Neural progenitor cell (in vitro differentiated cells): ENCODE measurements around the gene RNASEH2C. TPM values are rescaled to one million over a fixed set of nuclear protein-coding genes. Genes with fewer than 3 reads are reported as not detected.

Source experiments
- DNase-seq: peaks from one replicate; pipeline ENCODE4 v3.0.0-alpha.2; 2016; ENCODE audit warnings: low spot score
- H2AFZ ChIP-seq: fragments of 200-600 bp; sonication (generic); replicated peaks from 2 replicates; pipeline ENCODE4 v1.6.1; 2016; ENCODE audit warnings: antibody characterized with exemption
- H3F3A ChIP-seq: fragments of 200-600 bp; sonication (generic); 2 replicates; pipeline ENCODE4 v1.6.1; 2016; ENCODE audit warnings: antibody characterized with exemption, low read depth
- H3K27ac ChIP-seq: fragments of 200-600 bp; sonication (generic); 2 replicates; pipeline ENCODE4 v1.5.1; 2016; ENCODE audit warnings: mild to moderate bottlenecking
- H3K27me3 ChIP-seq: fragments of 200-600 bp; sonication (generic); 2 replicates; pipeline ENCODE4 v1.6.1; 2016; ENCODE audit warnings: mild to moderate bottlenecking, moderate library complexity
- H3K36me3 ChIP-seq: fragments of 200-600 bp; sonication (generic); 2 replicates; pipeline ENCODE4 v1.5.1; 2016
- H3K4me1 ChIP-seq: fragments of 200-600 bp; sonication (generic); 2 replicates; pipeline ENCODE4 v1.6.1; 2016; ENCODE audit warnings: mixed run types
- H3K4me2 ChIP-seq: fragments of 200-600 bp; sonication (generic); 2 replicates; pipeline ENCODE4 v1.6.1; 2016
- H3K4me3 ChIP-seq: fragments of 200-600 bp; sonication (generic); 2 replicates; pipeline ENCODE4 v1.5.1; 2016
- H3K79me2 ChIP-seq: fragments of 200-600 bp; sonication (generic); 2 replicates; pipeline ENCODE4 v1.6.1; 2016; ENCODE audit warnings: low read depth
- H3K9ac ChIP-seq: fragments of 200-600 bp; sonication (generic); 2 replicates; pipeline ENCODE4 v1.6.1; 2016
- H3K9me3 ChIP-seq: fragments of 200-600 bp; sonication (generic); 2 replicates; pipeline ENCODE4 v1.5.1; 2016; ENCODE audit warnings: low read depth
- H4K20me1 ChIP-seq: fragments of 200-600 bp; sonication (generic); 2 replicates; pipeline ENCODE4 v1.6.1; 2016; ENCODE audit warnings: low read depth
- H3K27ac Mint-ChIP-seq: 3 replicates; pipeline ENCODE4 v1.8.0; 2021; ENCODE audit warnings: mixed read lengths
- H3K27me3 Mint-ChIP-seq: 2 replicates; pipeline ENCODE4 v1.8.0; 2022; ENCODE audit warnings: low read depth, mild to moderate bottlenecking, inconsistent platforms, moderate library complexity, mixed read lengths; ENCODE audit not compliant: insufficient read depth
- H3K36me3 Mint-ChIP-seq: 3 replicates; pipeline ENCODE4 v1.8.0; 2021; ENCODE audit warnings: mixed read lengths
- H3K4me1 Mint-ChIP-seq: 3 replicates; pipeline ENCODE4 v1.8.0; 2021; ENCODE audit warnings: mixed read lengths
- H3K4me3 Mint-ChIP-seq: 3 replicates; pipeline ENCODE4 v1.8.0; 2021; ENCODE audit warnings: mild to moderate bottlenecking, moderate library complexity, mixed read lengths
- H3K9me3 Mint-ChIP-seq: 3 replicates; pipeline ENCODE4 v1.8.0; 2020; ENCODE audit warnings: mixed read lengths
- CTCF ChIP-seq: fragments of 200-600 bp; sonication (generic); IDR thresholded peaks from 2 replicates; pipeline ENCODE4 v1.5.1; 2017; ENCODE audit warnings: antibody characterized with exemption, mild to moderate bottlenecking
- EZH2 ChIP-seq: fragments of 200-600 bp; sonication (generic); IDR thresholded peaks from 2 replicates; pipeline ENCODE4 v1.6.1; 2017; ENCODE audit warnings: antibody characterized with exemption, mild to moderate bottlenecking, moderate library complexity
- EZH2phosphoT487 ChIP-seq: fragments of 200-600 bp; sonication (generic); IDR thresholded peaks from 2 replicates; pipeline ENCODE4 v1.6.1; 2017; ENCODE audit warnings: antibody characterized with exemption
- total RNA-seq: library from RNA; depleted of rRNA; stranded (reverse); fragments of >200 nt; gene quantifications from 2 replicates; pipeline ENCODE4 v1.2.3, GENCODE V29; 2015; ENCODE audit warnings: low replicate concordance

The RNASEH2C gene
- total RNA-seq, 1 donor from 2014 or later, result 23.4 TPM

- Histone ChIP-seq H3K4me3 (no peak overlapping the region), H2AFZ (no peak overlapping the region), H3K79me2 (no peaks in the 10 kb centered on the region), H3K9me3 (no peaks in the 10 kb centered on the region), H3K9ac (no peak overlapping the region), H3K4me1 (no peaks in the 10 kb centered on the region), H4K20me1 (no peaks in the 10 kb centered on the region), H3K27ac (no peak overlapping the region), H3F3A (no peaks in the 10 kb centered on the region), H3K36me3 (no peaks in the 10 kb centered on the region), H3K4me2 (no peak overlapping the region), H3K27me3 (peaks cover 29% of the 10 kb centered on the region)
- Mint-ChIP-seq H3K36me3 (no peaks in the 10 kb centered on the region), H3K9me3 (peaks cover 8% of the 10 kb centered on the region), H3K4me3 (no peak overlapping the region), H3K27me3 (peaks cover 6% of the 10 kb centered on the region), H3K4me1 (no peaks in the 10 kb centered on the region), H3K27ac (no peak overlapping the region)
- TF ChIP-seq EZH2phosphoT487, result no peak
- no peak for TF ChIP-seq CTCF
- TF ChIP-seq EZH2, result no peak
- DNase-seq, result no peak
These were observed 9.9 kb upstream of the RNASEH2C start for GRCh38 chr11:65730461-65730860.

DNA sequence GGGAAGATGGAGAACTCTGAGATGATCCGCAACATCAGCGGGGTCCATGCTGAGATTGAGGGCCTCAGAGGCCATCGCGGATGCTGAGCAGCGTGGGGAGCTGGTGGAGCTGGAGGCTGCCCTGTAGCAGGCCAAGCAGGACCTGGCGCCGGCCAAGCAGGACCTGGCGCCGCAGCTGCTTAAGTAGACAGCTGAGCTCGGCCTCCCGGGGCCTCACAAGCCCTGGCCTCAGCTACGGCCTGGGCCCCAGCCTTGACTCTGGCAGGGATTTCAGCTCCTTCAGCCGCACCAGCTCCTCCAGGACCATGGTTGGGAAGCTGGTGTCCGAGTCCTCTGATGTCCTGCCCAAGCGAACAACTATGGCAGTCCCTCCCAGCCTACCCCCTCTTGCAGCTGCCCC is 7.3 kb upstream of the RNASEH2C start:
- H3K36me3 Mint-ChIP-seq, result no peaks in the 10 kb centered on the region
- no peaks in the 10 kb centered on the region for H3K36me3 ChIP-seq
- H3K27me3 ChIP-seq, result peaks cover 39% of the 10 kb centered on the region

GRCh38 chr11:65726660-65727059 is 6.1 kb upstream of the RNASEH2C start:
- Mint-ChIP-seq H3K36me3 (no peaks in the 10 kb centered on the region), H3K4me3 (no peak overlapping the region), H3K4me1 (no peaks in the 10 kb centered on the region), H3K9me3 (peaks cover under 1% of the 10 kb centered on the region), H3K27ac (no peak overlapping the region), H3K27me3 (peaks cover 6% of the 10 kb centered on the region)
- H3K27ac ChIP-seq, result no peak overlapping the region
- H3K79me2 ChIP-seq, result no peaks in the 10 kb centered on the region
- H3K27me3 ChIP-seq, result peaks cover 29% of the 10 kb centered on the region
- no peak overlapping the region for H3K4me3 ChIP-seq
- no peak overlapping the region for H3K4me2 ChIP-seq
- no peaks in the 10 kb centered on the region for H3K36me3 ChIP-seq
- H4K20me1 ChIP-seq, result no peaks in the 10 kb centered on the region
- TF ChIP-seq EZH2phosphoT487 (no peak), CTCF (peak; percentile 22)
- no peak overlapping the region for H2AFZ ChIP-seq
- H3K9ac ChIP-seq, result no peak overlapping the region
- DNase-seq, result no peak
- H3K4me1 ChIP-seq, result no peaks in the 10 kb centered on the region
- no peaks in the 10 kb centered on the region for H3F3A ChIP-seq
- H3K9me3 ChIP-seq, result no peaks in the 10 kb centered on the region

More for the DNA sequence above, 7.3 kb upstream of the RNASEH2C start:
- H3F3A ChIP-seq, result no peaks in the 10 kb centered on the region
- no peak overlapping the region for H2AFZ ChIP-seq
- H3K4me3 Mint-ChIP-seq, result no peak overlapping the region
- no peak for DNase-seq
- no peaks in the 10 kb centered on the region for H3K9me3 ChIP-seq
- H4K20me1 ChIP-seq, result no peaks in the 10 kb centered on the region
- no peaks in the 10 kb centered on the region for H3K4me1 ChIP-seq
- no peak overlapping the region for H3K27ac Mint-ChIP-seq
- H3K27me3 Mint-ChIP-seq, result peaks cover 10% of the 10 kb centered on the region
- TF ChIP-seq CTCF (no peak), EZH2 (no peak), EZH2phosphoT487 (no peak)
- H3K4me3 ChIP-seq, result no peak overlapping the region
- no peak overlapping the region for H3K4me2 ChIP-seq
- H3K79me2 ChIP-seq, result no peaks in the 10 kb centered on the region
- no peak overlapping the region for H3K9ac ChIP-seq
- no peak overlapping the region for H3K27ac ChIP-seq
- peaks cover 4% of the 10 kb centered on the region for H3K9me3 Mint-ChIP-seq
- no peaks in the 10 kb centered on the region for H3K4me1 Mint-ChIP-seq
